Gastroesophageal sphincter (tissue), 4 donors: ENCODE data around the gene ST6GALNAC3. TPM values are rescaled to one million over a fixed set of nuclear protein-coding genes. Genes with fewer than 3 reads are reported as not detected.

Experiments
- ATAC-seq: fragments of 150-250 bp; one replicate; pipeline ENCODE4 v1.9.1; 2016; ENCODE audit warnings: mild to moderate bottlenecking, moderate library complexity
- H3K27ac ChIP-seq, 4 donors: fragments of 200-600 bp; sonication (generic) in 3 of 4; 1 replicate in 3 of 4; 2 replicates in 1 of 4; pipeline ENCODE4 v1.5.1; 2016 to 2019
- H3K27me3 ChIP-seq: fragments of 200-600 bp; sonication (generic); one replicate; pipeline ENCODE4 v1.5.1; 2019
- H3K36me3 ChIP-seq, 2 donors: fragments of 200-600 bp; sonication (generic); one replicate each; pipeline ENCODE4 v1.5.1; 2019; ENCODE audit warnings: control low read depth in 1 of 2
- H3K4me1 ChIP-seq, 3 donors: fragments of 200-600 bp; sonication (generic); 1 replicate in 2 of 3; 2 replicates in 1 of 3; pipeline ENCODE4 v1.5.1; 2016 to 2019; ENCODE audit warnings: control low read depth in 2 of 3
- H3K4me3 ChIP-seq, 2 donors: fragments of 200-600 bp; sonication (generic); one replicate each; pipeline ENCODE4 v1.5.1; 2019; ENCODE audit warnings: mild to moderate bottlenecking in 1 of 2, moderate library complexity in 1 of 2
- H3K9me3 ChIP-seq, 3 donors: fragments of 200-600 bp; sonication (generic); one replicate each; pipeline ENCODE4 v1.5.1; 2017 to 2019; ENCODE audit warnings: control low read depth in 2 of 3
- EP300 ChIP-seq: sonication (generic); formaldehyde crosslinking; IDR thresholded peaks from one replicate; pipeline ENCODE4 v1.6.1; 2017; ENCODE audit warnings: antibody characterized with exemption, mild to moderate bottlenecking
- POLR2A ChIP-seq, 2 donors: fragments of 450-650 bp; IDR thresholded peaks; one replicate each; pipeline ENCODE4 v1.6.1; 2017; ENCODE audit warnings: antibody characterized with exemption in 2 of 2, mild to moderate bottlenecking in 2 of 2, moderate library complexity in 1 of 2
- POLR2AphosphoS5 ChIP-seq: sonication (generic); formaldehyde crosslinking; IDR thresholded peaks from one replicate; pipeline ENCODE4 v1.6.1; 2017; ENCODE audit warnings: antibody characterized with exemption
- WGBS, 2 donors: methylation state at CpG; one replicate each; pipeline ENCODE4 v1.1.5; 2018; ENCODE audit warnings: low coverage in 1 of 2; 5-methylcytosine and 5-hydroxymethylcytosine counted together
- total RNA-seq, 4 donors: library from RNA; depleted of rRNA; stranded (reverse); fragments of >200 nt; gene quantifications; one replicate each; pipeline ENCODE4 v1.1.0, GENCODE V29; 2016
- TF ChIP-seq, protein P1 (sequence below), 4 experiments: fragments of 200-600 bp in 2 of 4; fragments of 450-650 bp in 2 of 4; sonication (generic) in 1 of 4; IDR thresholded peaks; one replicate each; pipeline ENCODE4 v1.5.1; 2017 to 2019; ENCODE audit warnings: antibody characterized with exemption in 4 of 4, mild to moderate bottlenecking in 2 of 4, moderate library complexity in 2 of 4

The ST6GALNAC3 gene
- total RNA-seq, 4 donors from 2014 or later = 2.8 to 10.6 (median 3.3) TPM

DNA sequence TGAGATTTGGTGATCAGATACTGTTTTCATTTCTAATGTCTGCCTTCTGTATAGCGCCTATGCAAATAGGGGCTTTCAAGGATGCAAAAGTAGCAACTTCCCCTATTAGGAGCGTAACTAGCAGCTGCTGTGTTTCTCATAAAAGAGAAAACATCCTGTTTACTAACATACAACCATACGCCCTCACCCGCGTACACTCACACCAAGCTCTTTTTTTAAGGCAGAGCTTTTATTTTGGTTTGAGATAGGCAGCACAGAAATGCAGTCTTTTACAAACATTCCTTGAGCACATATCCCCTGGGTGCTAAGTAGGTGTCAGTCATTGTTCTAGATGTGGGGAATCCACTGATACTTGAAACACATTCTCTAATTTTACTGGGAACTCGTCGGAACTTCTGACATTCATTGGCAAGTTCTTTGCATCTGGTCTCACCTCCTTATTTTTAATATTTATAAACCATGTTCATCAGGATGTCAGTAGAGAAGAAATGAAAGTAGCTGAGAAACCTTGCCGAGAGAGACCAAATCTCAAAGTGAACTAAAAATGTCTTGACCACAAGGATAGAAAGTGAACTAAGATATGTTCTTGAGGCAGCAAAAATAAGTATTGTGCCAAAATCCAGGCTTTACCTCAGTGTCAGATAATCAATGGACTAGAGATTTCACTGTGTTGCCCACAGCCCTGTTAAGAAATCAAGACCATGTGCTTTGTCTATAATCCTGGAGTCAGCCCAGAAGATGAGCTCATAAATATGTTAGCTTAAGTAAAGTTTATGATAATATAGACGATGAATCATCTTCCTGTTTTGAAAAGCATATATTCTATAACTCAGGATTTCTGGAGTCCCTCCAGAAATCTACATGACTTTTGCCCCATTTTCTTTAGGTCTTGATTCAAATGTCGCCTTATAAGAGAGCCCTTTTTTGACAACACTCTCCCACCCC lies 350.9 kb downstream of the ST6GALNAC3 start:
- no peak for TF ChIP-seq POLR2A (IDR thresholded peaks at IDR 0.05)
- TF ChIP-seq POLR2AphosphoS5 = no peak
- TF ChIP-seq, protein P1, sequence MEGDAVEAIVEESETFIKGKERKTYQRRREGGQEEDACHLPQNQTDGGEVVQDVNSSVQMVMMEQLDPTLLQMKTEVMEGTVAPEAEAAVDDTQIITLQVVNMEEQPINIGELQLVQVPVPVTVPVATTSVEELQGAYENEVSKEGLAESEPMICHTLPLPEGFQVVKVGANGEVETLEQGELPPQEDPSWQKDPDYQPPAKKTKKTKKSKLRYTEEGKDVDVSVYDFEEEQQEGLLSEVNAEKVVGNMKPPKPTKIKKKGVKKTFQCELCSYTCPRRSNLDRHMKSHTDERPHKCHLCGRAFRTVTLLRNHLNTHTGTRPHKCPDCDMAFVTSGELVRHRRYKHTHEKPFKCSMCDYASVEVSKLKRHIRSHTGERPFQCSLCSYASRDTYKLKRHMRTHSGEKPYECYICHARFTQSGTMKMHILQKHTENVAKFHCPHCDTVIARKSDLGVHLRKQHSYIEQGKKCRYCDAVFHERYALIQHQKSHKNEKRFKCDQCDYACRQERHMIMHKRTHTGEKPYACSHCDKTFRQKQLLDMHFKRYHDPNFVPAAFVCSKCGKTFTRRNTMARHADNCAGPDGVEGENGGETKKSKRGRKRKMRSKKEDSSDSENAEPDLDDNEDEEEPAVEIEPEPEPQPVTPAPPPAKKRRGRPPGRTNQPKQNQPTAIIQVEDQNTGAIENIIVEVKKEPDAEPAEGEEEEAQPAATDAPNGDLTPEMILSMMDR (IDR thresholded peaks at IDR 0.05) = no peak
- TF ChIP-seq EP300 = no peak
- WGBS, 2 donors = 49 to 70% methylated on average over 5 to 10 of the region's 10 CpGs
- no peaks in the 10 kb centered on the region for H3K27me3 ChIP-seq
- no peaks in the 10 kb centered on the region for H3K9me3 ChIP-seq
- no peak overlapping the region for H3K27ac ChIP-seq
- H3K36me3 ChIP-seq = no peaks in the 10 kb centered on the region
- H3K4me3 ChIP-seq = no peak overlapping the region
- no peaks in the 10 kb centered on the region for H3K4me1 ChIP-seq
- no peak for ATAC-seq

GRCh38 chr1:76426606-76427005 lies 352.1 kb downstream of the ST6GALNAC3 start:
- WGBS, 2 donors = 94 to 99% methylated on average over 4 of the region's 4 CpGs
- no peaks in the 10 kb centered on the region for H3K4me1 ChIP-seq

DNA sequence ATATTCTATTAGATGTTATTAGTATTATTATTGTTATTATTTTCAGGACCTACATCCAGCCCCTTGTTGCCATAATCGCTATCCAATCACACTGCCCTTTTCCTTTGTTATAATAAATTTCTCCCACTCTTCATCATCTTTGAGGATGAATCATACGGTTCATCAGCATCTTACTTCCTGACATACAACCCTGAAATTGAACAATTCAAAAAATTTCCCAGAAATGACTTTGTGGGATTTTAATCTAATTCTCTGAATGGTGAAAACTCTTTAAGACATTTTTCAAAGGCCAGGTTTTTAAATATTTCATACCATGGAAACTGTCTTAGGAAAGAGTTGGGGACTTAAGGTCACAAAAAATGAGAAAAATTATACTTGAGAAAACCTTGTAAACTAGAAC lies 353.5 kb downstream of the ST6GALNAC3 start:
- no peaks in the 10 kb centered on the region for H3K36me3 ChIP-seq
- H3K9me3 ChIP-seq = no peaks in the 10 kb centered on the region
- no peak for ATAC-seq
- no peak overlapping the region for H3K4me3 ChIP-seq
- TF ChIP-seq, protein P1 (IDR thresholded peaks at IDR 0.05) = no peak
- TF ChIP-seq EP300 = no peak
- no peaks in the 10 kb centered on the region for H3K4me1 ChIP-seq
- H3K27me3 ChIP-seq = no peaks in the 10 kb centered on the region
- H3K27ac ChIP-seq = no peak overlapping the region
- 60 to 92% methylated on average over 1 to 2 of the region's 2 CpGs for WGBS, 2 donors

More at GRCh38 chr1:76426606-76427005, 352.1 kb downstream of the ST6GALNAC3 start:
- TF ChIP-seq, protein P1 (IDR thresholded peaks at IDR 0.05) = no peak
- TF ChIP-seq POLR2A (IDR thresholded peaks at IDR 0.05) (no peak), POLR2AphosphoS5 (no peak), EP300 (no peak)
- Histone ChIP-seq H3K4me3 (no peak overlapping the region), H3K9me3 (no peaks in the 10 kb centered on the region), H3K27me3 (no peaks in the 10 kb centered on the region), H3K36me3 (no peaks in the 10 kb centered on the region), H3K27ac (no peak overlapping the region)
- ATAC-seq = no peak

- no peaks in the 10 kb centered on the region for H3K4me1 ChIP-seq
- no peak for ATAC-seq
- 34 to 74% methylated on average over 3 of the region's 3 CpGs for WGBS, 2 donors
- no peaks in the 10 kb centered on the region for H3K9me3 ChIP-seq
- TF ChIP-seq POLR2AphosphoS5 (no peak), EP300 (no peak), POLR2A (IDR thresholded peaks at IDR 0.05) (no peak)
- TF ChIP-seq, protein P1 (IDR thresholded peaks at IDR 0.05) = no peak
- no peaks in the 10 kb centered on the region for H3K27me3 ChIP-seq
- H3K27ac ChIP-seq = no peak overlapping the region
- H3K36me3 ChIP-seq = no peaks in the 10 kb centered on the region
- no peak overlapping the region for H3K4me3 ChIP-seq
These were observed 356.0 kb downstream of the ST6GALNAC3 start for GRCh38 chr1:76430531-76430930.

DNA sequence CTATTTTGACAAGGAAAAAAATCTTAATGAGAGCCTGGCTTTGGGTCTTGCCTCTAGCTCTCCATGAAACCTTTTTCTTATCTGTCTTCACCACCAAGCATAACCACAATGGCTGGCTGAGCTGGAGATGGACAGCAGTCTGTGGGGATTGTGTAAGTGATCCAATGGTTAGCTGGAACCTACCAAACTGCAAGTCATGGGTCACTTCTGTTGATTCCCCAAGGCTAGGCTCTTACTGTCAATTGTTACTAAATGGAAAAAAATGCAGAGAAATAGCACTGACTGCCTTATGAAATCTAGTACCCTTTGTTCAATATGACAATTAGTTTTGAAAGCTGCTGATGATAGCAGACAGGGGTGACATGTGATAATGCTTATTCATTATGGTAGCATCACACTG lies 359.0 kb downstream of the ST6GALNAC3 start:
- TF ChIP-seq POLR2AphosphoS5 = no peak
- TF ChIP-seq POLR2A (IDR thresholded peaks at IDR 0.05) = no peak
- TF ChIP-seq, protein P1 (IDR thresholded peaks at IDR 0.05) = no peak
- TF ChIP-seq EP300 = no peak
- Histone ChIP-seq H3K9me3 (no peaks in the 10 kb centered on the region), H3K4me3 (no peak overlapping the region), H3K36me3 (no peaks in the 10 kb centered on the region), H3K4me1 (peaks cover 0 to under 1% (median 0%) of the 10 kb centered on the region in 3 donors), H3K27ac (no peak overlapping the region), H3K27me3 (no peaks in the 10 kb centered on the region)
- ATAC-seq = no peak
